Activated naive CD4-positive, alpha-beta T cell treated with anti-CD3 and anti-CD28 coated beads for 36 hours (primary cell): ENCODE data around the gene CTDSPL. TPM values are rescaled to one million over a fixed set of nuclear protein-coding genes. Genes with fewer than 3 reads are reported as not detected.

Source experiments
- CTCF ChIA-PET: fragments of 350-600 bp; sonication (Branson Sonifier 250); formaldehyde crosslinking; loops from one replicate; lab custom pipeline; 2021; ENCODE audit warnings: antibody characterized with exemption; lab: Charles Lee
- DNase-seq: peaks from one replicate; pipeline ENCODE4 v3.0.0-alpha.2; 2020
- H3K27ac Mint-ChIP-seq: one replicate; pipeline ENCODE4 v1.8.0; 2021; ENCODE audit warnings: mild to moderate bottlenecking, mixed read lengths
- H3K27me3 Mint-ChIP-seq: one replicate; pipeline ENCODE4 v1.8.0; 2021; ENCODE audit warnings: low read depth, mixed read lengths
- H3K36me3 Mint-ChIP-seq: one replicate; pipeline ENCODE4 v1.8.0; 2021; ENCODE audit warnings: low read depth, mixed read lengths
- H3K4me1 Mint-ChIP-seq: one replicate; pipeline ENCODE4 v1.8.0; 2021; ENCODE audit warnings: low read depth, mixed read lengths
- H3K4me3 Mint-ChIP-seq: one replicate; pipeline ENCODE4 v1.8.0; 2021; ENCODE audit warnings: mild to moderate bottlenecking, moderate library complexity, mixed read lengths
- H3K9me3 Mint-ChIP-seq: one replicate; pipeline ENCODE4 v1.8.0; 2021; ENCODE audit warnings: mixed read lengths
- intact Hi-C: fragments of 100-400 bp; cut with micrococcal nuclease; formaldehyde crosslinking; loops from one replicate; pipeline ENCODE4 v1.15.1; 2023
- total RNA-seq, 2 experiments: library from RNA; stranded (reverse); gene quantifications; one replicate each; pipeline ENCODE4 v1.2.3, GENCODE V29; 2021

Gene CTDSPL
- total RNA-seq, 2 experiments from 2014 or later, result 3.7 to 5.0 TPM

- CTCF ChIA-PET, result interaction anchor here (1.7 kb wide), 1 partner anchor 44 kb away, joined by 5 read pairs; no protein-coding TSS in a partner anchor
- H3K9me3 Mint-ChIP-seq, result no peaks in the 10 kb centered on the region
- H3K36me3 Mint-ChIP-seq, result no peaks in the 10 kb centered on the region
- H3K4me3 Mint-ChIP-seq, result no peak overlapping the region
- peaks cover 6% of the 10 kb centered on the region for H3K4me1 Mint-ChIP-seq
- DNase-seq, result peak; percentile 47
- H3K27me3 Mint-ChIP-seq, result no peaks in the 10 kb centered on the region
- no peak overlapping the region for H3K27ac Mint-ChIP-seq
- intact Hi-C loops, result no loop called here
Measured at GRCh38 chr3:37899101-37899707, 37.5 kb downstream of the CTDSPL start.

GRCh38 chr3:37899711-37900306 lies 38.1 kb downstream of the CTDSPL start:
- no peaks in the 10 kb centered on the region for H3K27me3 Mint-ChIP-seq
- DNase-seq, result no peak
- H3K27ac Mint-ChIP-seq, result no peak overlapping the region
- no peak overlapping the region for H3K4me3 Mint-ChIP-seq
- H3K36me3 Mint-ChIP-seq, result no peaks in the 10 kb centered on the region
- intact Hi-C loops, result no loop called here
- no peaks in the 10 kb centered on the region for H3K9me3 Mint-ChIP-seq
- CTCF ChIA-PET, result interaction anchor here (1.7 kb wide), 1 partner anchor 44 kb away, joined by 5 read pairs; no protein-coding TSS in a partner anchor
- H3K4me1 Mint-ChIP-seq, result peaks cover 6% of the 10 kb centered on the region

DNA sequence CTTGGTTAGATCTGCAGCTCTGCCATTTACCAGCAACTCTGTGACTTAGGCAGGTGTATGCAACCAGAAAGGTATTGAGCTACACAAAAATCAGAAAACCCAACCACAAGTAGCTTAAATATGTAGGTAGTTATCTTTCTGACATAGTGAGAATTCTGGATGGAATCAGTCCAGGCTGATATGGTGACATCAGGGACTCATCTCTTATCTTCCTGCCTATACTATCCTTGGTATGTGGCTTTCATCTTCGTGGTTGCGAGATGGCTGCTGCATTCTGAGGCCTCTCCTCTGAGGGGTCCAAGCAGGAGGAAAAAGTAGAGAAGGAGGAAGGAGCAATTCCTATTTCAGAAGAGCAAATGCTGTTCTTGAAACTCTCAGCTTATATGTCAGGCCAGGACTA lies 40.0 kb downstream of the CTDSPL start:
- H3K27me3 Mint-ChIP-seq, result no peaks in the 10 kb centered on the region

GRCh38 chr3:37902674-37903073 lies 41.0 kb downstream of the CTDSPL start:
- Mint-ChIP-seq H3K36me3 (no peaks in the 10 kb centered on the region), H3K27me3 (no peaks in the 10 kb centered on the region), H3K27ac (peak overlapping the region; percentile 43), H3K4me1 (peaks cover 24% of the 10 kb centered on the region), H3K4me3 (no peak overlapping the region), H3K9me3 (no peaks in the 10 kb centered on the region)
- DNase-seq, result no peak
- intact Hi-C loops, result no loop called here
- CTCF ChIA-PET, result no interaction called here

More for the DNA sequence above, 40.0 kb downstream of the CTDSPL start:
- Mint-ChIP-seq H3K36me3 (no peaks in the 10 kb centered on the region), H3K9me3 (no peaks in the 10 kb centered on the region), H3K4me3 (no peak overlapping the region), H3K27ac (no peak overlapping the region), H3K4me1 (peaks cover 15% of the 10 kb centered on the region)
- CTCF ChIA-PET, result no interaction called here
- DNase-seq, result no peak
- intact Hi-C loops, result no loop called here

- DNase-seq, result no peak
- CTCF ChIA-PET, result no interaction called here
- Mint-ChIP-seq H3K27ac (no peak overlapping the region), H3K4me3 (no peak overlapping the region), H3K4me1 (peaks cover 27% of the 10 kb centered on the region), H3K9me3 (no peaks in the 10 kb centered on the region), H3K36me3 (no peaks in the 10 kb centered on the region), H3K27me3 (no peaks in the 10 kb centered on the region)
- intact Hi-C loops, result no loop called here
Measured at GRCh38 chr3:37903320-37903719, 41.6 kb downstream of the CTDSPL start.

GRCh38 chr3:37903734-37904133 lies 42.1 kb downstream of the CTDSPL start:
- CTCF ChIA-PET, result no interaction called here
- no peak for DNase-seq
- H3K27me3 Mint-ChIP-seq, result no peaks in the 10 kb centered on the region
- peaks cover 27% of the 10 kb centered on the region for H3K4me1 Mint-ChIP-seq
- H3K36me3 Mint-ChIP-seq, result no peaks in the 10 kb centered on the region
- no peak overlapping the region for H3K4me3 Mint-ChIP-seq
- no peak overlapping the region for H3K27ac Mint-ChIP-seq
- no peaks in the 10 kb centered on the region for H3K9me3 Mint-ChIP-seq
- intact Hi-C loops, result no loop called here

DNA sequence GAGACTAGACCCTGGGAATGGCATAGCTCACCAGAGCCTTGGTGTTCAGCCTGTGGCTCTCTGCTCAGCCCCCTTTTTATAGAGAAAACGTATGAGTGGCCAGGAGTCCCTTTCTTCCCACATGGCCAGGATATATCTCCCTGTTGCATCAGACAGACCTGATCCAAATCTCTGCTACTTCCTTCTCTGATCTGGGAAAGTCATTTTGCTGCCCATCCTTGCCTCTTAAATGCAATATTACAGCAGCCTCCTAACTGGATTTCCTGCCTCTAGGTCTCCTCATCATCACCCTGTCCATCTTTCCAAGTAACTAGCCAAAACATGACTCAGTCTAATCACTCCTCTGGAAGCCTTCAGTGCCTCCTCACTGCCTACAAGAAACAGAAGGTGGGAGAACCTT lies 42.9 kb downstream of the CTDSPL start:
- Mint-ChIP-seq H3K27me3 (no peaks in the 10 kb centered on the region), H3K4me1 (peaks cover 21% of the 10 kb centered on the region), H3K27ac (no peak overlapping the region), H3K9me3 (no peaks in the 10 kb centered on the region), H3K36me3 (no peaks in the 10 kb centered on the region), H3K4me3 (no peak overlapping the region)
- DNase-seq, result no peak
- intact Hi-C loops, result no loop called here
- CTCF ChIA-PET, result no interaction called here

DNA sequence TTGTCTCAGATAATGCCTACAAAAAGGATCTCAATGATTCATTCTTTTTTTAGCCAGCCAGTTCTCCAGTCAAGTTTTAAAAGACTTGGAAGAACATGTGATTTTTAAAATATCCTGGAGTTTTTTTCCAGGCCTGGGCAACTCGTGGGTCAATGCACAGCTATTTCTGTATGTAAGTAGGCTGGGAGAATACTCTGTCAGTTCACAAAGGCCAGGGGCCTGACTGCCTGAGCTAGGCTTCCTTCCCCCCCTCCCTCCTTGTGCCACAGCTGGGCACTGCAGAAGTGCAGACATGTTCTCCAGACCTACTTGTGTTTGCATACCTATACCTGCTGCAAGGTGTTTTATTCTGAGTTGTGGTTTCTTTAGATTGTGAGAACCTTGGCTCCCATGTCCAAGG lies 43.7 kb downstream of the CTDSPL start:
- Mint-ChIP-seq H3K4me3 (no peak overlapping the region), H3K27me3 (no peaks in the 10 kb centered on the region), H3K27ac (no peak overlapping the region), H3K36me3 (no peaks in the 10 kb centered on the region), H3K9me3 (no peaks in the 10 kb centered on the region), H3K4me1 (peaks cover 21% of the 10 kb centered on the region)
- CTCF ChIA-PET, result no interaction called here
- intact Hi-C loops, result no loop called here
- DNase-seq, result no peak

- intact Hi-C loops, result loop anchor here (2.0 kb wide), 1 partner anchor 43 kb away; no protein-coding TSS in a partner anchor
- H3K36me3 Mint-ChIP-seq, result no peaks in the 10 kb centered on the region
- peaks cover 21% of the 10 kb centered on the region for H3K4me1 Mint-ChIP-seq
- H3K4me3 Mint-ChIP-seq, result no peak overlapping the region
- H3K27me3 Mint-ChIP-seq, result no peaks in the 10 kb centered on the region
- H3K27ac Mint-ChIP-seq, result no peak overlapping the region
- DNase-seq, result no peak
- no peaks in the 10 kb centered on the region for H3K9me3 Mint-ChIP-seq
- CTCF ChIA-PET, result no interaction called here
Measured at GRCh38 chr3:37905987-37906674, 44.5 kb downstream of the CTDSPL start.

GRCh38 chr3:37906734-37907282 lies 45.1 kb downstream of the CTDSPL start:
- Mint-ChIP-seq H3K27ac (no peak overlapping the region), H3K9me3 (no peaks in the 10 kb centered on the region), H3K27me3 (no peaks in the 10 kb centered on the region), H3K4me3 (no peak overlapping the region), H3K36me3 (no peaks in the 10 kb centered on the region), H3K4me1 (peaks cover 21% of the 10 kb centered on the region)
- peak; percentile 32 for DNase-seq
- CTCF ChIA-PET, result no interaction called here
- intact Hi-C loops, result loop anchor here (2.0 kb wide), 1 partner anchor 44 kb away; no protein-coding TSS in a partner anchor

- intact Hi-C loops, result loop anchor here (2.0 kb wide), 1 partner anchor 45 kb away; no protein-coding TSS in a partner anchor
Measured at GRCh38 chr3:37907371-37907770, 45.7 kb downstream of the CTDSPL start.

GRCh38 chr3:37907906-37908305 lies 46.2 kb downstream of the CTDSPL start:
- intact Hi-C loops, result loop anchor here (2.0 kb wide), 1 partner anchor 45 kb away; no protein-coding TSS in a partner anchor
- no peaks in the 10 kb centered on the region for H3K9me3 Mint-ChIP-seq
- peaks cover 21% of the 10 kb centered on the region for H3K4me1 Mint-ChIP-seq
- H3K27me3 Mint-ChIP-seq, result no peaks in the 10 kb centered on the region
- no peaks in the 10 kb centered on the region for H3K36me3 Mint-ChIP-seq
- CTCF ChIA-PET, result no interaction called here
- H3K27ac Mint-ChIP-seq, result peak overlapping the region; percentile 14
- no peak overlapping the region for H3K4me3 Mint-ChIP-seq
- DNase-seq, result no peak

More at GRCh38 chr3:37907371-37907770, 45.7 kb downstream of the CTDSPL start:
- no peak overlapping the region for H3K27ac Mint-ChIP-seq
- no peak for DNase-seq
- CTCF ChIA-PET, result no interaction called here
- H3K9me3 Mint-ChIP-seq, result no peaks in the 10 kb centered on the region
- no peaks in the 10 kb centered on the region for H3K27me3 Mint-ChIP-seq
- H3K36me3 Mint-ChIP-seq, result no peaks in the 10 kb centered on the region
- H3K4me1 Mint-ChIP-seq, result peaks cover 21% of the 10 kb centered on the region
- H3K4me3 Mint-ChIP-seq, result no peak overlapping the region
